ENCODE results near the gene AEBP1.

GRCh38 chr7:44116789-44117666 is 12.9 kb downstream of the AEBP1 start:
- TF ChIP-seq GATA2 (IDR thresholded peaks at IDR 0.05; ENCODE audit: low read depth, low read length) = no peak
- no peak for TF ChIP-seq GATA3 (IDR thresholded peaks at IDR 0.05; ENCODE audit: low read depth, low read length)

Data from SH-SY5Y (cell line).